ENCODE data around the gene FRMD8.
A peak's percentile ranks its signal among the peaks of the same experiment; 100 is the strongest.

FRMD8 gene

GRCh38 chr11:65429068-65429681, 42.7 kb downstream of the FRMD8 start:
- H3K4me3 ChIP-seq (replicated peaks; ENCODE audit: low read depth, low read length): 0 out of 2 replicates have a peak overlapping the region, but pooled peaks have one; percentile 8
- DNase-seq (ENCODE audit: extremely low read depth, low read depth): no peak
- no peak for TF ChIP-seq CTCF (IDR thresholded peaks at IDR 0.05; ENCODE audit: low read depth, low read length, missing control alignments)

DNA sequence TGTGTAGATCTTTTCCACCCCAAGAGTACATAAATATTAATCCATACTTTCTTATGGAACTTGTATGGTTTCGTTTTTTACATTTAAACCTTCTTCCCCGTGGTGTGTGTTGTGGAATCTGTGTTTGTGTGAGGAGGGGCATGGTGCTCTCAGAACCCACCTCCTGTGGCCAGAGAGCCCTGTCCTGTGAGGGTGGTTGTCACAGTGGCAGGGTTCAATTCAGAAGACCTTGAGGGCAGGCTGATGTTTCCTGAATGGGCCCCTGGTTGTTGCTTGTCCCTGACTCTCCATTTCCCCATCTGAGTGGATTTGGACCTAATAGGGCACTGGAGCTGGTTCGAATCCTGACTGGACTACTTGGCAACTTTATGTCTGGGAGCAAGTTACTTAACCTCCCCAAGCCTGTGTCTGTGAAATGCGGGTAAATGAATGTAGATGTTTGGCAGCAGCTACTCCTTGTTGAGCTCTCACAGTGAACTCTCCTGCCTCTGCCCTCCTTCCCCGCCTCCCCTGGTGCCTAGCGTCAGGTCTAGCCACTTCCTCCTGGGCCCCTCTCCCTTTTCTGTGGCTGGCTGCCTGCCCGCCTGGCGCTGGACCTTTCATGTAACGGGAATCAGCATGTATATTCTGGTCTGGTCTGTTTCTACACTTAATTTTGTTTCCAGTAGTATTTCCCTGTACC, 43.4 kb downstream of the FRMD8 start:
- no peak for TF ChIP-seq CTCF (IDR thresholded peaks at IDR 0.05; ENCODE audit: low read depth, low read length, missing control alignments)
- H3K4me3 ChIP-seq (replicated peaks; ENCODE audit: low read depth, low read length): peak overlapping the region; percentile 20
- DNase-seq (ENCODE audit: extremely low read depth, low read depth): no peak

GRCh38 chr11:65430406-65431217, 44.2 kb downstream of the FRMD8 start:
- TF ChIP-seq CTCF (IDR thresholded peaks at IDR 0.05; ENCODE audit: low read depth, low read length, missing control alignments): no peak
- DNase-seq (ENCODE audit: extremely low read depth, low read depth): no peak
- peak overlapping the region; percentile 20 for H3K4me3 ChIP-seq (replicated peaks; ENCODE audit: low read depth, low read length)

DNA sequence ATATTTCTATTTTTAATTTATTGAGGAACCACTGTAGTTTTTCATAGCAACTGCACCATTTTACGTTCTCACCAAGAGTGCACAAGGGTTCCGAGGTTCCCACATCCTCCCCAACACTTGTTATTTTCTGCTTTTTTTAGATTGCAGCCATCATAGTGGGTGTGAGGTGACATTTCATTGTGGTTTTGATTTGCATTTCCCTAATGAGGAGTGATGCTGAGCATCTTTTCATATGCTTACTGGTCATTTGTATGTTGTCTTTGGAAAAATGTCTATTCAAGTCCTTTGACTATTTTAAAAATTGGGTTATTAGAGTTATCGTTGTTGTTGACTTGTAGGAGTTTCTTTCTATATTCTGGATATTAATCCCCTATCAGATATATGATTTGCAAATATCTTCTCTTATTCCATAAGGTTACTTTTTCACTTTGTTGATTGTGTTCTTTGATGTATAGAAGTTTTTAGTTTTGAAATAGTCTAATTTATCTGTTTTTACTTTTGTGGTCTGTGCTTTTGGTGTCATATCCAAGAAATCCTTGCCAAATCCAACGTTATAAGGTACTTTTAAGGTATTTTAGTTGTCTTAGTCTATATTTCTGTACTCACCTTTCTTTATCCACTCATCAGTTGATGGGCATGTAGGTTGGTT, 45.1 kb downstream of the FRMD8 start:
- H3K4me3 ChIP-seq (replicated peaks; ENCODE audit: low read depth, low read length): no peak overlapping the region
- no peak for TF ChIP-seq CTCF (IDR thresholded peaks at IDR 0.05; ENCODE audit: low read depth, low read length, missing control alignments)
- DNase-seq (ENCODE audit: extremely low read depth, low read depth): no peak

DNA sequence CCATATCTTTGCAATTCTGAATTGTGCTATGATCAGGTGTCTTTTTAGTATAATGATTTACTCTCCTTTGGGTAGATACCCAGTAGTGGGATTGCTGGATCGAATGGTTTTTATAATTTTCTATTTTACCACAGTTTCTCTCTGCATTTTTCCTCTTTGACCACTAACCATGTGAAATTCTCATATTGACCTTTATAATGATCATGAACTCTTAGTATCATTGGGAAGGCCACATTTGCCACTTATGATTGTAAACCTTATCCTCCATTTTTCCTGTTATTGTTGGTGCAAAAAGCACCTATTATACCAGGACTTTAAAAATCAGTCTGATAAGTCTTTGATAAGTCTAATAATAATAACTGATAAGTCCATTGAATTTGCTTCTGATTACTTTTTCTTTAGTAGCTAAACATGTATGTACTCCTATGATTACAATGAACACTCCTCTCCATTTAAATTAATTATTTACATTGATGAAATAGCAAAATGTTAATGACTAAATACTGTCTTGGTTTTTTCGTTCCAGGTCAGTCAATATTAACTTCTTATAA, 45.7 kb downstream of the FRMD8 start:
- no peak for TF ChIP-seq CTCF (IDR thresholded peaks at IDR 0.05; ENCODE audit: low read depth, low read length, missing control alignments)

More for the DNA sequence above, 45.7 kb downstream of the FRMD8 start:
- no peak overlapping the region for H3K4me3 ChIP-seq (replicated peaks; ENCODE audit: low read depth, low read length)
- no peak for DNase-seq (ENCODE audit: extremely low read depth, low read depth)
